Testis (tissue), 2 donors: ENCODE results near the gene MYCN.

Experiments used
- CTCF ChIP-seq, 3 experiments: fragments of 450-650 bp in 2 of 3; fragments of 200-600 bp in 1 of 3; sonication (generic) in 1 of 3; IDR thresholded peaks; one replicate each; pipeline ENCODE4 v1.5.1; 2016 to 2019; ENCODE audit warnings: antibody characterized with exemption in 3 of 3, mild to moderate bottlenecking in 2 of 3, moderate library complexity in 1 of 3
- POLR2A ChIP-seq: fragments of 450-650 bp; IDR thresholded peaks from one replicate; pipeline ENCODE4 v1.6.1; 2017; ENCODE audit warnings: antibody characterized with exemption, mild to moderate bottlenecking, moderate library complexity

- TF ChIP-seq CTCF (IDR thresholded peaks at IDR 0.05) (no peak), POLR2A (no peak)
Measured at GRCh38 chr2:15983496-15983895, 43.1 kb downstream of the MYCN start.
